ENCODE results near the gene RIN1. TPM values are rescaled to one million over a fixed set of nuclear protein-coding genes. Genes with fewer than 3 reads are reported as not detected.
A peak's percentile ranks its signal among the peaks of the same experiment; 100 is the strongest.

RIN1 gene
- total and polyA plus RNA-seq, 10 donors: 2.3 to 10.9 (median 7.6) TPM

DNA sequence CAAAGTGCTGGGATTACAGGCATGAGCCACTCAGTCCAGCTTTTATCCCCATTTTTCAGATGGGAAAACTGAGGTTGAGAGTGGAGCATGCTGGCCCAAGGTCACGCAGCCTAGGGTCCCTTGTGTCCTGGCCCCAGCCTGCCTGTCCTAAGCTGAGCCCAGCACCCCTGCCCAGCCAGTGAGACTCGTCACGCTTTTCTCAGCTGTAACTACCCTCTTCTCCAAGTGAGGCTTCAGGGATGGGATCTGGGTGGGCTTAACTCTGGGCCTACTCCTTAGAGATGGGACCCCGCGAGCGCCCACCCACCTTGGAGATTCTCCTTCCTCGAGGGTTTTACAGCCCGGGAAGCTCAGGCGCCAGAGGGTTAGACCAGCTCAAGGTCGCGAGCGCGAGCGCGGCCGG, 44.9 kb downstream of the RIN1 start:
- intact Hi-C loops (cut with DNase I; ENCODE audit: low total_unique reads): no loop called here
- no peak overlapping the region for H3K27ac ChIP-seq
- H3K36me3 ChIP-seq: no peaks in the 10 kb centered on the region
- no peaks in the 10 kb centered on the region for H3K9me3 ChIP-seq
- 17 to 40% (median 21%) methylated on average over 8 to 16 of the region's 16 CpGs for WGBS, 5 donors
- peaks cover 0 to 63% (median 37%) of the 10 kb centered on the region in 7 donors for H3K27me3 ChIP-seq (replicated peaks in 1 of 7)
- peaks cover 18 to 59% (median 42%) of the 10 kb centered on the region in 6 donors for H3K4me1 ChIP-seq
- no peak for DNase-seq
- TF ChIP-seq, protein P1, sequence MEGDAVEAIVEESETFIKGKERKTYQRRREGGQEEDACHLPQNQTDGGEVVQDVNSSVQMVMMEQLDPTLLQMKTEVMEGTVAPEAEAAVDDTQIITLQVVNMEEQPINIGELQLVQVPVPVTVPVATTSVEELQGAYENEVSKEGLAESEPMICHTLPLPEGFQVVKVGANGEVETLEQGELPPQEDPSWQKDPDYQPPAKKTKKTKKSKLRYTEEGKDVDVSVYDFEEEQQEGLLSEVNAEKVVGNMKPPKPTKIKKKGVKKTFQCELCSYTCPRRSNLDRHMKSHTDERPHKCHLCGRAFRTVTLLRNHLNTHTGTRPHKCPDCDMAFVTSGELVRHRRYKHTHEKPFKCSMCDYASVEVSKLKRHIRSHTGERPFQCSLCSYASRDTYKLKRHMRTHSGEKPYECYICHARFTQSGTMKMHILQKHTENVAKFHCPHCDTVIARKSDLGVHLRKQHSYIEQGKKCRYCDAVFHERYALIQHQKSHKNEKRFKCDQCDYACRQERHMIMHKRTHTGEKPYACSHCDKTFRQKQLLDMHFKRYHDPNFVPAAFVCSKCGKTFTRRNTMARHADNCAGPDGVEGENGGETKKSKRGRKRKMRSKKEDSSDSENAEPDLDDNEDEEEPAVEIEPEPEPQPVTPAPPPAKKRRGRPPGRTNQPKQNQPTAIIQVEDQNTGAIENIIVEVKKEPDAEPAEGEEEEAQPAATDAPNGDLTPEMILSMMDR (IDR thresholded peaks at IDR 0.05 in 8 of 11, conservative IDR thresholded peaks at IDR 0.05 in 3 of 11): no peak
- TF ChIP-seq POLR2AphosphoS5 (IDR thresholded peaks at IDR 0.05) (no peak), POLR2A (IDR thresholded peaks at IDR 0.05) (no peak)
- H3K4me3 ChIP-seq: peak overlapping the region in 5 of 8 donors; percentile 43 to 73 (median 45)

DNA sequence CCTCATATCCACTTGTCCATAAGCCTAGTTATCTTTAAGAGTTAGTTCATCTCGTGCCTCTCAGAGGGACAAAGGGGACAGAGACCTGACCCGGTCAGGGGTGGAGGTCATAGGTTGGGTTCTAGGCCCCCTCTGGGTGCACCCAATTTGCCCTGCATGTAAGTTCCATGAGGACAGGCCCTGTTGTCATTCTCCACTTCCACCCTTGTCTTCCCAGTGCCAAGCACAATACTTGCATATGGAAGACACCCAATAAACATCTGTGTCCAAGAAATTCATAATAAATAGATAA, 46.0 kb downstream of the RIN1 start:
- H3K4me1 ChIP-seq: peaks cover 18 to 65% (median 42%) of the 10 kb centered on the region in 6 donors
- peaks cover 0 to 53% (median 37%) of the 10 kb centered on the region in 7 donors for H3K27me3 ChIP-seq (replicated peaks in 1 of 7)
- no peak for TF ChIP-seq POLR2AphosphoS5 (IDR thresholded peaks at IDR 0.05)
- TF ChIP-seq, protein P1 (IDR thresholded peaks at IDR 0.05 in 8 of 11, conservative IDR thresholded peaks at IDR 0.05 in 3 of 11): no peak
- TF ChIP-seq POLR2A (IDR thresholded peaks at IDR 0.05): no peak
- H3K9me3 ChIP-seq: no peaks in the 10 kb centered on the region
- peak overlapping the region in 1 of 8 donors; percentile 88 for H3K4me3 ChIP-seq
- H3K36me3 ChIP-seq: peaks cover 0 to 9% (median under 1%) of the 10 kb centered on the region in 6 donors
- 77 to 93% (median 81%) methylated on average over 2 of the region's 2 CpGs for WGBS, 5 donors
- no peak for DNase-seq
- no peak overlapping the region for H3K27ac ChIP-seq
- intact Hi-C loops (cut with DNase I; ENCODE audit: low total_unique reads): no loop called here

DNA sequence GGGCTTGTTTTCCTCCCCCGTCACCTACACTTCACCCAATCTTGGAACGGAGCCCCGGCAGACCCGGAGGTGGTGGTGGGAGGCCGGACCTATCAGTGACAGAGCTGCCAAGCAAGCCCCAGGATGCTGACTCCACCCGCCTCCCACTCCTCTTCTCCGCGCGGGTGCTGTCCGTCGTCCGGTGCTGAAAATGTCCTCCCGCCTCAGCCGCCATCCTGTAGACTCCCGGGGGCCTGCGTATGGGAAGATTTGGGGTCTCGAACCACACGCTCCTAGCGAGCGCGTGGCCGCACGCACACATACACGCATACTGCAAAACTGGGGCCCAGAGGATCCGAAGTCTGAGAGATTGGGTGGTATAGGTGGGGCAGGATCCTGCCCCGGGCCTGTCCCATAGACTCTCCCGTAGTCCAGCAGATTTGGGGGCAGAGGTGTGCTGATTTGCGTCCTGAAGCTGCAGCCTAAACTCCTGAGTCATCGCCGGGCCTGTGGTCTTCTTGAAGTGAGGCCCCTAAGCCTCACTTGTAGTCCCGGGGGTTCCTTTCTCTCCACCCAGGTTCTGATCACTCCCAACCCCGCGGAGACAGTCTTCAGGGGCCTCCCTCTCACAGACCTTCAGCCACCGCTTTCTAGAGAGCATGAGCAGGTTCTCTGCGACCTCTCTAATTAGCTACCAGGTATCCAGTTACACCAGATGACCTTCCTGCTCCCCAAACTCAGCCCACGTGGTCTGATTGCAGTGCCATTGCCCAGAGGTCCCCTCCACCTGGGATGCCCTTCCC, 46.5 kb downstream of the RIN1 start:
- Histone ChIP-seq H3K9me3 (no peaks in the 10 kb centered on the region), H3K36me3 (peaks cover 0 to 15% (median 4%) of the 10 kb centered on the region in 6 donors), H3K4me3 (peak overlapping the region; percentile 53 to 96 (median 86)), H3K4me1 (peaks cover 18 to 70% (median 42%) of the 10 kb centered on the region in 6 donors), H3K27me3 (replicated peaks in 1 of 7) (peaks cover 0 to 48% (median 32%) of the 10 kb centered on the region in 7 donors), H3K27ac (peak overlapping the region; percentile 51 to 96 (median 95))
- WGBS, 5 donors: 12 to 21% (median 13%) methylated on average over 26 to 36 of the region's 36 CpGs
- TF ChIP-seq POLR2A (IDR thresholded peaks at IDR 0.05): no peak
- TF ChIP-seq, protein P1 (IDR thresholded peaks at IDR 0.05 in 8 of 11, conservative IDR thresholded peaks at IDR 0.05 in 3 of 11): no peak
- no peak for TF ChIP-seq POLR2AphosphoS5 (IDR thresholded peaks at IDR 0.05)
- no peak for DNase-seq
- intact Hi-C loops (cut with DNase I; ENCODE audit: low total_unique reads): no loop called here
